Measurements from ENCODE around the gene CPA5. TPM values are rescaled to one million over a fixed set of nuclear protein-coding genes. Genes with fewer than 3 reads are reported as not detected.

The CPA5 gene
- total RNA-seq, 4 donors from 2014 or later, result not detected

GRCh38 chr7:130409067-130409711, 64.6 kb downstream of the CPA5 start:
- Histone ChIP-seq H3K27ac (no peak overlapping the region), H3K36me3 (peaks cover 0 to under 1% (median 0%) of the 10 kb centered on the region in 3 donors), H3K27me3 (no peaks in the 10 kb centered on the region), H3K9me3 (no peaks in the 10 kb centered on the region), H3K4me3 (no peak overlapping the region), H3K4me1 (peaks cover 0 to 5% (median 0%) of the 10 kb centered on the region in 4 donors)
- WGBS, 2 donors, result 60 to 63% methylated on average over 3 of the region's 3 CpGs
- DNase-seq (ENCODE audit: low spot score in 2 of 2), result no peak
- no peak for TF ChIP-seq CTCF (IDR thresholded peaks at IDR 0.05)
- no peak for TF ChIP-seq EP300 (IDR thresholded peaks at IDR 0.05)
- no peak for TF ChIP-seq POLR2A (IDR thresholded peaks at IDR 0.05)

GRCh38 chr7:130409712-130410072, 65.1 kb downstream of the CPA5 start:
- DNase-seq (ENCODE audit: low spot score in 2 of 2), result no peak
- Histone ChIP-seq H3K4me3 (no peak overlapping the region), H3K4me1 (peaks cover 0 to 5% (median 0%) of the 10 kb centered on the region in 4 donors), H3K9me3 (no peaks in the 10 kb centered on the region), H3K36me3 (no peaks in the 10 kb centered on the region), H3K27me3 (no peaks in the 10 kb centered on the region), H3K27ac (no peak overlapping the region)
- 91 to 93% methylated on average over 4 of the region's 4 CpGs for WGBS, 2 donors
- TF ChIP-seq EP300 (IDR thresholded peaks at IDR 0.05), result no peak
- TF ChIP-seq CTCF (IDR thresholded peaks at IDR 0.05), result no peak
- TF ChIP-seq POLR2A (IDR thresholded peaks at IDR 0.05), result no peak

- no peak for DNase-seq (ENCODE audit: low spot score in 2 of 2)
- Histone ChIP-seq H3K27ac (no peak overlapping the region), H3K9me3 (no peaks in the 10 kb centered on the region), H3K36me3 (no peaks in the 10 kb centered on the region), H3K4me1 (peaks cover 0 to 5% (median 0%) of the 10 kb centered on the region in 4 donors), H3K4me3 (no peak overlapping the region), H3K27me3 (no peaks in the 10 kb centered on the region)
- WGBS, 2 donors, result 46 to 50% methylated on average over 4 of the region's 4 CpGs
- TF ChIP-seq CTCF (IDR thresholded peaks at IDR 0.05), result no peak
- no peak for TF ChIP-seq POLR2A (IDR thresholded peaks at IDR 0.05)
- no peak for TF ChIP-seq EP300 (IDR thresholded peaks at IDR 0.05)
Observed at GRCh38 chr7:130410868-130411541, 66.4 kb downstream of the CPA5 start.

GRCh38 chr7:130413201-130413600, 68.6 kb downstream of the CPA5 start:
- 99% methylated on average over 4 of the region's 4 CpGs for WGBS, 2 donors
- TF ChIP-seq CTCF (IDR thresholded peaks at IDR 0.05) (no peak), POLR2A (IDR thresholded peaks at IDR 0.05) (no peak), EP300 (IDR thresholded peaks at IDR 0.05) (no peak)

GRCh38 chr7:130415006-130415405, 70.4 kb downstream of the CPA5 start:
- Histone ChIP-seq H3K9me3 (no peaks in the 10 kb centered on the region), H3K27ac (no peak overlapping the region), H3K36me3 (no peaks in the 10 kb centered on the region), H3K4me1 (peaks cover 0 to 12% (median 0%) of the 10 kb centered on the region in 4 donors), H3K4me3 (no peak overlapping the region), H3K27me3 (no peaks in the 10 kb centered on the region)
- DNase-seq (ENCODE audit: low spot score in 2 of 2), result no peak
- TF ChIP-seq POLR2A (IDR thresholded peaks at IDR 0.05) (no peak), CTCF (IDR thresholded peaks at IDR 0.05) (no peak), EP300 (IDR thresholded peaks at IDR 0.05) (no peak)

More at GRCh38 chr7:130413201-130413600, 68.6 kb downstream of the CPA5 start:
- no peak overlapping the region for H3K27ac ChIP-seq
- no peaks in the 10 kb centered on the region for H3K27me3 ChIP-seq
- no peaks in the 10 kb centered on the region for H3K36me3 ChIP-seq
- DNase-seq (ENCODE audit: low spot score in 2 of 2), result no peak
- H3K4me3 ChIP-seq, result no peak overlapping the region
- H3K4me1 ChIP-seq, result peaks cover 0 to 17% (median 0%) of the 10 kb centered on the region in 4 donors
- H3K9me3 ChIP-seq, result no peaks in the 10 kb centered on the region

All from tibial nerve (tissue), 4 donors.